ENCODE results near the gene ZFP36L2.

The ZFP36L2 gene

DNA sequence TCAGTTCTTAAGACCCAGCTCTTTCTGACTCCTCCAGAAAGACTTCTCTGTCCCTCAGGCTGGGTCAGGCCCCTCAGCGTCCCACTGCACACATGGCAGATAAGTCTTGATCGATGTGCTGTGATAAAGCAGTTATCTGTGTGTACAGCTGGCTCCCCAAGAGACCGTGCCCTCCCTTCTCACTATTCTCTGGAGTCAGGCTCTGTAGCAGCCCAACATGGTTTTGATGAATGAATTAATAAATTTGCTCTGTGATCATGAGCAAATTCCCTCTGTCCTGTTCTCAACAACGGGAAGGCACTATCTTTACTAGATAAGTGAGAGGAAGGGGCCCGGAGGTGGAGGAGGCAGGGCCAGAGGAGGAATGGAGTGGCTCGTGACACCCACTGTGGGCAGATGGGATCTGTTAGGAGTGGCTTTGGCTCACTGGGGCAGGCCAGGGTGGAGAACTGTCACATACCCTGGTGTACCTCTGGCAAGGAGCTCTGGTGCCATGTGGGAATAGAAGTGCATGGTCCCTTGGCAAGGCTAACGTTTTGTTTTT, 48.3 kb downstream of the ZFP36L2 start:
- TF ChIP-seq CTCF (conservative IDR thresholded peaks at IDR 0.05; ENCODE audit: low read depth, low read length), result no peak
- DNase-seq (ENCODE audit: low read depth), result no peak
- H3K4me3 ChIP-seq (ENCODE audit: low read length), result no peak overlapping the region

- no peak for TF ChIP-seq CTCF (conservative IDR thresholded peaks at IDR 0.05; ENCODE audit: low read depth, low read length)
- DNase-seq (ENCODE audit: low read depth), result no peak
- no peak overlapping the region for H3K4me3 ChIP-seq (ENCODE audit: low read length)
Measured at GRCh38 chr2:43176449-43176848, 50.0 kb downstream of the ZFP36L2 start.

DNA sequence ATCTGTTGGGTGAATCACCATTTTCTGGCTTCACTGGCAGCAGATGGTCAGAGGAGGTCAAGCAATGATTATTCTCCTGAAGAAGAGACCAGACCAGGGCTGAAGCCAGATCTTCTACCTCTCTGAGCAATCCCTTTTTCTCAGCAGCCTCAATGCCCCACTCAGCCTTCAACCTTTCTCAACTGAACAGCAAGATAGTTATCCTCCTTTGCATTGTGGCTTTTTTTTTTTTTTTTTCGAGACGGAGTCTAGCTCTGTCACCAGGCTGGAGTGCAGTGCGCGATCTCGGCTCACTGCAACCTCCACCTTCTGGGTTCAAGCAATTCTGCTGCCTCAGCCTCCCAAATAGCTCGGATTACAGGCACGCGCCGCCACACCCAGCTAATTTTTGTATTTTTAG, 50.5 kb downstream of the ZFP36L2 start:
- DNase-seq (ENCODE audit: low read depth), result no peak
- no peak for TF ChIP-seq CTCF (conservative IDR thresholded peaks at IDR 0.05; ENCODE audit: low read depth, low read length)
- no peak overlapping the region for H3K4me3 ChIP-seq (ENCODE audit: low read length)

GRCh38 chr2:43175020-43175441, 51.4 kb downstream of the ZFP36L2 start:
- no peak overlapping the region for H3K4me3 ChIP-seq (ENCODE audit: low read length)
- DNase-seq (ENCODE audit: low read depth), result no peak
- no peak for TF ChIP-seq CTCF (conservative IDR thresholded peaks at IDR 0.05; ENCODE audit: low read depth, low read length)

DNA sequence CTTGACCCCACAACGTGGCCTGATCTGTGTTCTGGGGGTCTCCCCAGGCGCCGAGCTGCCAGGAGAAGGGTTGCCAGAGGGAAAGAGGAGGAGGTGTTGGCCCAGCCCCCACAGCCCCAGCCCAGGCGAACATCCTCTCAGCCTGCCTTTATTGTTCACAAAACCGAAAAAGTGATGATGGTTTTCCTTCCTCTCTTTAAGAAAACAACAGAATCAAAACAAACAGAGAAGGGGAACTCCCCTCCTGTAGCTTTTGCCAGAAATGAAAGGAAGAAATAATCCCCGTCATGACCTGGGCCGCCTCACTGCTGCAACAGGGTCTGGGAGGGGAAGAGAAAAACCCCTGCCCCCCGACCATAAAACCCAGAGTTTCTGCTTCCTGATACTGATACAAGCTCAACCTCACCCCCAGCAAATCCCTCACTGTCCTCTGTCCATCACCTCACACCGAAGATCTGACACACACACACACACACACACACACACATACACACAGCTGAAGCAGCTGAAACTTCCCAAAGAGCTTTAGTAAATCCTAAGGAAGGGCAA, 52.0 kb downstream of the ZFP36L2 start:
- H3K4me3 ChIP-seq (ENCODE audit: low read length), result no peak overlapping the region
- TF ChIP-seq CTCF (conservative IDR thresholded peaks at IDR 0.05; ENCODE audit: low read depth, low read length), result no peak
- DNase-seq (ENCODE audit: low read depth), result no peak

Measured in retinal pigment epithelial cell (primary cell).